Astrocyte (in vitro differentiated cells and primary cell): ENCODE measurements around the gene PTPRT. TPM values are rescaled to one million over a fixed set of nuclear protein-coding genes. Genes with fewer than 3 reads are reported as not detected.

Experiments
- DNase-seq: peaks from one replicate; pipeline ENCODE4 v3.0.0-alpha.2; 2010; ENCODE audit warnings: low read depth
- FAIRE-seq: peaks from 2 replicates; lab custom pipeline; 2011; peaks lifted over from hg19 to GRCh38; lab: Jason Lieb, UNC
- H2AFZ ChIP-seq: 2 replicates; pipeline ENCODE4 v1.6.0; 2012; ENCODE audit warnings: low read depth, low read length, inconsistent platforms
- H3K27ac ChIP-seq: 2 replicates; pipeline ENCODE4 v1.5.1; 2011; ENCODE audit warnings: low read depth, low read length, inconsistent platforms
- H3K27me3 ChIP-seq: 2 replicates; pipeline ENCODE4 v1.6.0; 2011; ENCODE audit warnings: low read length, inconsistent platforms; ENCODE audit not compliant: insufficient read depth
- H3K36me3 ChIP-seq: 2 replicates; pipeline ENCODE4 v1.5.1; 2011; ENCODE audit warnings: low read length, inconsistent platforms; ENCODE audit not compliant: insufficient read depth
- H3K4me1 ChIP-seq: 2 replicates; pipeline ENCODE4 v1.5.1; 2011; ENCODE audit warnings: low read length, inconsistent platforms; ENCODE audit not compliant: insufficient read depth
- H3K4me2 ChIP-seq: 2 replicates; pipeline ENCODE4 v1.6.0; 2012; ENCODE audit warnings: low read length, inconsistent platforms
- H3K4me3 ChIP-seq: 2 replicates; pipeline ENCODE4 v1.5.1; 2011; ENCODE audit warnings: low read depth, mild to moderate bottlenecking, low read length, inconsistent platforms; ENCODE audit not compliant: insufficient read depth
- H3K79me2 ChIP-seq: 2 replicates; pipeline ENCODE4 v1.6.0; 2012; ENCODE audit warnings: mild to moderate bottlenecking, low read length, inconsistent platforms; ENCODE audit not compliant: insufficient read depth
- H3K9ac ChIP-seq: 2 replicates; pipeline ENCODE4 v1.6.0; 2012; ENCODE audit warnings: mild to moderate bottlenecking, low read length, inconsistent platforms
- H3K9me3 ChIP-seq: 2 replicates; pipeline ENCODE4 v1.5.1; 2012; ENCODE audit warnings: low read depth, mild to moderate bottlenecking, low read length, inconsistent platforms; ENCODE audit not compliant: insufficient read depth
- H4K20me1 ChIP-seq: 2 replicates; pipeline ENCODE4 v1.6.0; 2012; ENCODE audit warnings: low read length, inconsistent platforms; ENCODE audit not compliant: insufficient read depth
- H3K27ac Mint-ChIP-seq: one replicate; pipeline ENCODE4 v1.8.0; 2021; ENCODE audit warnings: mild to moderate bottlenecking, mixed read lengths; ENCODE audit not compliant: unreplicated experiment
- H3K27me3 Mint-ChIP-seq: one replicate; pipeline ENCODE4 v1.8.0; 2021; ENCODE audit warnings: low read depth, mixed read lengths; ENCODE audit not compliant: unreplicated experiment
- H3K36me3 Mint-ChIP-seq: one replicate; pipeline ENCODE4 v1.8.0; 2021; ENCODE audit warnings: low read depth, mixed read lengths; ENCODE audit not compliant: unreplicated experiment
- H3K4me1 Mint-ChIP-seq: one replicate; pipeline ENCODE4 v1.8.0; 2021; ENCODE audit warnings: low read depth, mixed read lengths; ENCODE audit not compliant: unreplicated experiment
- H3K4me3 Mint-ChIP-seq: one replicate; pipeline ENCODE4 v1.8.0; 2021; ENCODE audit warnings: mild to moderate bottlenecking, moderate library complexity, mixed read lengths; ENCODE audit not compliant: unreplicated experiment
- H3K9me3 Mint-ChIP-seq: one replicate; pipeline ENCODE4 v1.8.0; 2021; ENCODE audit warnings: mild to moderate bottlenecking, mixed read lengths; ENCODE audit not compliant: unreplicated experiment
- CTCF ChIP-seq: IDR thresholded peaks from 2 replicates; pipeline ENCODE4 v1.5.1; 2011; ENCODE audit warnings: low read depth, mild to moderate bottlenecking, inconsistent platforms, low read length, moderate library complexity; ENCODE audit not compliant: insufficient read depth
- EZH2 ChIP-seq: IDR thresholded peaks from 2 replicates; pipeline ENCODE4 v1.6.1; 2012; ENCODE audit warnings: mild to moderate bottlenecking, low read length, inconsistent platforms; ENCODE audit not compliant: insufficient read depth
- total RNA-seq: library from RNA; stranded (reverse); gene quantifications from 2 replicates; pipeline ENCODE4 v1.2.1, GENCODE V29; 2021

Gene PTPRT
- total RNA-seq, 1 donor from 2014 or later: 0.25 TPM

GRCh38 chr20:42272516-42272915 is 917.2 kb downstream of the PTPRT start:
- TF ChIP-seq EZH2 (no peak), CTCF (no peak)
- no peak overlapping the region for H3K9ac ChIP-seq
- no peaks in the 10 kb centered on the region for H3K4me1 Mint-ChIP-seq
- no peak overlapping the region for H3K27ac Mint-ChIP-seq
- peaks cover 2% of the 10 kb centered on the region for H3K9me3 Mint-ChIP-seq
- no peaks in the 10 kb centered on the region for H3K27me3 ChIP-seq
- H3K4me3 ChIP-seq: no peak overlapping the region
- H4K20me1 ChIP-seq: no peaks in the 10 kb centered on the region
- FAIRE-seq (no peak), DNase-seq (no peak)
- H2AFZ ChIP-seq: no peak overlapping the region
- no peaks in the 10 kb centered on the region for H3K27me3 Mint-ChIP-seq
- no peaks in the 10 kb centered on the region for H3K36me3 Mint-ChIP-seq
- no peaks in the 10 kb centered on the region for H3K79me2 ChIP-seq
- H3K4me3 Mint-ChIP-seq: no peak overlapping the region
- H3K4me1 ChIP-seq: no peaks in the 10 kb centered on the region
- no peaks in the 10 kb centered on the region for H3K36me3 ChIP-seq
- H3K9me3 ChIP-seq: peaks cover 8% of the 10 kb centered on the region
- no peak overlapping the region for H3K4me2 ChIP-seq
- H3K27ac ChIP-seq: no peak overlapping the region

DNA sequence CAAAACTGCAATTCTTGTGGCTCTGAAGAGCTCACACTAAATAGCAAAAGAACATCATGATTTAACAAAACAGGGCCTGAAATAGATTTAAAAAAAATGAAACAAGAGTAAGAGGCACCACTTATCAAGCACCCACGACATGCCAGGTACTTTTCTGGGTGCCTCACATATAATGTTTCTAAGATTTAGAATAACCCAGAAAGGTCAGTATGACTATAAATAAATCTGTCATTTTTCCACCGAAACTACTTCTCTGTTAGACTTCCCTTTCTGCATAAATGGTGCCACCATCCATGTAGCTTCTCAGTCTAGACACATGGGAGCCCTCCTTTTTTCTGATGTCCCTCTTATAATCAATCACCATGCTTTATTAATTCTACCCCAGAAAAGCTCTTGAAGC is 919.2 kb downstream of the PTPRT start:
- Mint-ChIP-seq H3K36me3 (no peaks in the 10 kb centered on the region), H3K4me3 (no peak overlapping the region), H3K4me1 (no peaks in the 10 kb centered on the region), H3K9me3 (no peaks in the 10 kb centered on the region), H3K27ac (no peak overlapping the region), H3K27me3 (no peaks in the 10 kb centered on the region)
- no peak overlapping the region for H3K27ac ChIP-seq
- H4K20me1 ChIP-seq: no peaks in the 10 kb centered on the region
- FAIRE-seq: no peak
- no peaks in the 10 kb centered on the region for H3K79me2 ChIP-seq
- no peak overlapping the region for H3K9ac ChIP-seq
- H2AFZ ChIP-seq: no peak overlapping the region
- H3K9me3 ChIP-seq: peaks cover 8% of the 10 kb centered on the region
- no peak overlapping the region for H3K4me3 ChIP-seq
- H3K36me3 ChIP-seq: no peaks in the 10 kb centered on the region
- DNase-seq: no peak
- TF ChIP-seq EZH2 (no peak), CTCF (no peak)
- H3K4me2 ChIP-seq: no peak overlapping the region
- H3K4me1 ChIP-seq: no peaks in the 10 kb centered on the region
- H3K27me3 ChIP-seq: no peaks in the 10 kb centered on the region

- H3K4me1 Mint-ChIP-seq: no peaks in the 10 kb centered on the region
- H3K27me3 ChIP-seq: no peaks in the 10 kb centered on the region
- no peak overlapping the region for H3K27ac Mint-ChIP-seq
- no peak overlapping the region for H3K4me2 ChIP-seq
- no peaks in the 10 kb centered on the region for H3K36me3 Mint-ChIP-seq
- no peak overlapping the region for H3K27ac ChIP-seq
- peaks cover 4% of the 10 kb centered on the region for H3K9me3 ChIP-seq
- FAIRE-seq: no peak
- no peaks in the 10 kb centered on the region for H3K4me1 ChIP-seq
- H3K9me3 Mint-ChIP-seq: peaks cover 4% of the 10 kb centered on the region
- H3K4me3 Mint-ChIP-seq: no peak overlapping the region
- no peak overlapping the region for H3K9ac ChIP-seq
- H3K79me2 ChIP-seq: no peaks in the 10 kb centered on the region
- H3K27me3 Mint-ChIP-seq: no peaks in the 10 kb centered on the region
- TF ChIP-seq EZH2: no peak
- TF ChIP-seq CTCF: no peak
- H4K20me1 ChIP-seq: no peaks in the 10 kb centered on the region
- H2AFZ ChIP-seq: no peak overlapping the region
- H3K36me3 ChIP-seq: no peaks in the 10 kb centered on the region
- DNase-seq: no peak
- no peak overlapping the region for H3K4me3 ChIP-seq
These were observed 921.8 kb downstream of the PTPRT start for GRCh38 chr20:42267793-42268384.
